SIG-M5 treated with dmso at 0.1 percent for 504 hours (cell line): ENCODE measurements around the gene DOCK11.
"Not testable (repeated sequence)": the region's sequence is repeated elsewhere in the genome, so short reads cannot be mapped to it uniquely, and the experiment has no call there.

Experiments used
- DNase-seq: peaks from one replicate; lab custom pipeline; 2025; ENCODE audit not compliant: unreplicated experiment; lab: John Stamatoyannopoulos, UW

The DOCK11 gene

DNA sequence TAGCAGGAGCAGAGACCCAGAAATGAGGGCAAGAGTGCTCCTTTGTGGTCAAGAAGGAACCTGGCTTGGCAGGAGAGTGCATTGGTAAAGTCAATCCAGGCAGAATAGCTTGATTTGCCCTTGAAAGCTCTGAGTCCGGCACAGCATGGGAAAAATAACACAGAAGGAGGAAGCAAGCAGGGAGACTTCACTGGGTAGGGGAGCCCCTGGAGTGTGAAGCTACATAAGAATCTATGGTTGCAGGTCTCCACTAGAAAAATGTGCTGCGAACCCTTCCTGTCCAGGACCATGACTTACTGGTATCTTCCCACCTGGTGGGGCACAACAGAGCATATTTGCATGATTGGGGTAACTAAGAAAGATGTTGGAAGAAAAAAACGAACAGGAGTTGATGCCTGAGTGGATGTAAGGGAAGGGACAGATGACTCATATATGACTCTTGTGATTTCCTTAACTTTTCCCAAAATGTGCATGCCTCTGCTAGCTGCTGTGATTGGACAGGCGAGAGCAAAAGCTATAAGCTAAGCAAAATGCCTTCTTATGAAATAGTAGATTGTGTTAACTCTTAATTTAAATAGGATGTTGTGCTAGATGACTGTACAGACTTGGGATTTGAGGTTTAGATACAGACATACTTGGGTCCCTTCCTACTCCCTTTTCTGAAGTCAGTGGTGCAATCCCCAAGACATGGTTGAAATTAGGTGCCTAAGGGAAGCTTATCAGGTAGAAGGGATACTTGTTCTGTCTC, 235.1 kb downstream of the DOCK11 start:
- no peak for DNase-seq

GRCh38 chrX:118732551-118732950, 236.9 kb downstream of the DOCK11 start:
- not testable (repeated sequence) for DNase-seq

GRCh38 chrX:118734909-118735308, 239.3 kb downstream of the DOCK11 start:
- no peak for DNase-seq
